ENCODE measurements around the gene ZFAND3. TPM values are rescaled to one million over a fixed set of nuclear protein-coding genes. Genes with fewer than 3 reads are reported as not detected.

Gene ZFAND3
- total RNA-seq, 2 experiments from 2014 or later = 8.3 to 33.8 TPM

- CTCF ChIA-PET (ENCODE audit: unreplicated experiment) = no interaction called here
- H3K79me2 ChIP-seq (ENCODE audit: insufficient read depth, low read depth, low read length) = no peaks in the 10 kb centered on the region; the same call in 1 of the 2 replicates
Measured at GRCh38 chr6:37971711-37972390, 152.3 kb downstream of the ZFAND3 start.

GRCh38 chr6:37972994-37973757 is 153.6 kb downstream of the ZFAND3 start:
- H3K27ac ChIP-seq (ENCODE audit: low read depth, low read length, poor library complexity, severe bottlenecking) = no peak overlapping the region
- no TSS peak for BruUV-seq (replicated peaks)
- H4K20me1 ChIP-seq (ENCODE audit: insufficient read depth, low read length) = no peaks in the 10 kb centered on the region
- intact Hi-C loops (cut with micrococcal nuclease; ENCODE audit: unreplicated experiment) = no loop called here
- CTCF ChIA-PET (ENCODE audit: unreplicated experiment) = no interaction called here
- POLR2A ChIA-PET = interaction anchor here (0.7 kb wide), 1 partner anchor 579 kb away, joined by 3 read pairs; no protein-coding TSS in a partner anchor
- H3K4me1 ChIP-seq (ENCODE audit: insufficient read depth, low read length, poor library complexity, severe bottlenecking) = no peaks in the 10 kb centered on the region
- no peaks in the 10 kb centered on the region for H3K79me2 ChIP-seq (ENCODE audit: insufficient read depth, low read depth, low read length)
- no peak overlapping the region for H2AFZ ChIP-seq (ENCODE audit: low read length)
- peaks cover 16% of the 10 kb centered on the region; the same call in 1 of the 2 replicates for H3K9me3 ChIP-seq (ENCODE audit: low read length)
- H3K4me2 ChIP-seq (ENCODE audit: low read length) = no peak overlapping the region
- no peak for DNase-seq (ENCODE audit: low spot score)
- no peaks in the 10 kb centered on the region for H3K36me3 ChIP-seq (ENCODE audit: insufficient read depth, low read length)
- no peak overlapping the region for H3K4me3 ChIP-seq (ENCODE audit: low read depth, low read length, poor library complexity, severe bottlenecking)
- TF ChIP-seq EZH2phosphoT487 (IDR thresholded peaks at IDR 0.05; ENCODE audit: borderline replicate concordance, low read depth, low read length) = no peak
- no peak for TF ChIP-seq CTCF (conservative IDR thresholded peaks at IDR 0.05; ENCODE audit: low read length)
- H3K9me2 ChIP-seq (ENCODE audit: insufficient read depth, low read length) = no peaks in the 10 kb centered on the region

More at GRCh38 chr6:37971711-37972390, 152.3 kb downstream of the ZFAND3 start:
- Histone ChIP-seq H3K4me3 (ENCODE audit: low read depth, low read length, poor library complexity, severe bottlenecking) (no peak overlapping the region), H2AFZ (ENCODE audit: low read length) (no peak overlapping the region), H3K9me2 (ENCODE audit: insufficient read depth, low read length) (no peaks in the 10 kb centered on the region), H3K4me1 (ENCODE audit: insufficient read depth, low read length, poor library complexity, severe bottlenecking) (no peaks in the 10 kb centered on the region), H3K9me3 (ENCODE audit: low read length) (peaks cover 16% of the 10 kb centered on the region; the same call in 1 of the 2 replicates), H3K4me2 (ENCODE audit: low read length) (no peak overlapping the region), H4K20me1 (ENCODE audit: insufficient read depth, low read length) (no peaks in the 10 kb centered on the region), H3K36me3 (ENCODE audit: insufficient read depth, low read length) (no peaks in the 10 kb centered on the region), H3K27ac (ENCODE audit: low read depth, low read length, poor library complexity, severe bottlenecking) (no peak overlapping the region)
- BruUV-seq (replicated peaks) = no TSS peak
- intact Hi-C loops (cut with micrococcal nuclease; ENCODE audit: unreplicated experiment) = no loop called here
- no peak for DNase-seq (ENCODE audit: low spot score)
- no peak for TF ChIP-seq CTCF (conservative IDR thresholded peaks at IDR 0.05; ENCODE audit: low read length)
- TF ChIP-seq EZH2phosphoT487 (IDR thresholded peaks at IDR 0.05; ENCODE audit: borderline replicate concordance, low read depth, low read length) = no peak
- POLR2A ChIA-PET = interaction anchor here (0.7 kb wide), 2 partner anchors 30 to 600 kb away, joined by 3 to 8 read pairs; no protein-coding TSS in a partner anchor

Measured in OCI-LY7 (cell line).